Activated CD8-positive, alpha-beta memory T cell treated with anti-CD3 and anti-CD28 coated beads for 36 hours (primary cell): ENCODE measurements around the gene PRUNE1. TPM values are rescaled to one million over a fixed set of nuclear protein-coding genes. Genes with fewer than 3 reads are reported as not detected.

Experiments used
- CTCF ChIA-PET: fragments of 350-600 bp; sonication (Branson Sonifier 250); formaldehyde crosslinking; loops from one replicate; lab custom pipeline; 2021; ENCODE audit warnings: antibody characterized with exemption; lab: Charles Lee
- POLR2A ChIA-PET: fragments of 350-600 bp; sonication (Branson Sonifier 250); formaldehyde crosslinking; loops from one replicate; lab custom pipeline; 2021; ENCODE audit warnings: antibody characterized with exemption; lab: Charles Lee
- total RNA-seq, 2 experiments: library from RNA; stranded (reverse); gene quantifications; one replicate each; pipeline ENCODE4 v1.2.3, GENCODE V29; 2021

Gene PRUNE1
- total RNA-seq: 10 to 100 TPM; 14.5 to 14.9 TPM

- CTCF ChIA-PET: interaction anchor here (0.7 kb wide), 1 partner anchor 62 kb away, joined by 3 read pairs; no protein-coding TSS in a partner anchor
- POLR2A ChIA-PET: no interaction called here
Observed at GRCh38 chr1:151008244-151009205, at the start of gene PRUNE1. TSS of gene PRUNE1 (plus strand) at chr1:151008449. CDS start at chr1:151008633, 184 bp downstream.

GRCh38 chr1:150960646-150961045 lies 47.6 kb upstream of the PRUNE1 start:
- POLR2A ChIA-PET: no interaction called here
- CTCF ChIA-PET: interaction anchor here (0.6 kb wide), 1 partner anchor 212 kb away, joined by 3 read pairs; no protein-coding TSS in a partner anchor

GRCh38 chr1:150961756-150962155 lies 46.5 kb upstream of the PRUNE1 start:
- POLR2A ChIA-PET: no interaction called here
- CTCF ChIA-PET: interaction anchor here (1.2 to 2.4 kb wide), 2 partner anchors 17 to 18 kb away, joined by 3 to 6 read pairs; no protein-coding TSS in a partner anchor

- CTCF ChIA-PET: interaction anchor here (2.4 kb wide), 1 partner anchor 16 kb away, joined by 6 read pairs; no protein-coding TSS in a partner anchor
- POLR2A ChIA-PET: interaction anchor here (0.6 kb wide), 1 partner anchor 17 kb away, joined by 5 read pairs; no protein-coding TSS in a partner anchor
Observed at GRCh38 chr1:150963321-150964163, 44.7 kb upstream of the PRUNE1 start.

GRCh38 chr1:150964164-150964489 lies 44.1 kb upstream of the PRUNE1 start:
- POLR2A ChIA-PET: no interaction called here
- CTCF ChIA-PET: no interaction called here

- POLR2A ChIA-PET: no interaction called here
- CTCF ChIA-PET: interaction anchor here (1.1 kb wide), 1 partner anchor 9 kb away, joined by 3 read pairs; the partner anchor contains the start of gene CERS2
Observed at GRCh38 chr1:150965605-150966004, 42.6 kb upstream of the PRUNE1 start.

- POLR2A ChIA-PET: no interaction called here
- CTCF ChIA-PET: interaction anchor here (1.1 kb wide), 1 partner anchor 9 kb away, joined by 3 read pairs; the partner anchor contains the start of gene CERS2
Observed at GRCh38 chr1:150966011-150966410, 42.2 kb upstream of the PRUNE1 start.

GRCh38 chr1:150967936-150968335 lies 40.3 kb upstream of the PRUNE1 start:
- POLR2A ChIA-PET: interaction anchor here (1.4 kb wide), 1 partner anchor 12 kb away, joined by 3 read pairs; no protein-coding TSS in a partner anchor
- CTCF ChIA-PET: interaction anchor here (1.1 to 1.5 kb wide), 2 partner anchors 8 to 10 kb away, joined by 3 to 4 read pairs; no protein-coding TSS in a partner anchor

- ChIA-PET POLR2A (interaction anchor here (1.4 kb wide), 1 partner anchor 13 kb away, joined by 3 read pairs; no protein-coding TSS in a partner anchor), CTCF (interaction anchor here (1.5 kb wide), 1 partner anchor 10 kb away, joined by 3 read pairs; no protein-coding TSS in a partner anchor)
Observed at GRCh38 chr1:150968491-150968890, 39.8 kb upstream of the PRUNE1 start.

GRCh38 chr1:150969626-150970025 lies 38.6 kb upstream of the PRUNE1 start:
- ChIA-PET CTCF (interaction anchor here (0.7 to 1.3 kb wide), 3 partner anchors 10 to 454 kb away, joined by 3 to 4 read pairs (median 3); no protein-coding TSS in a partner anchor), POLR2A (no interaction called here)

- ChIA-PET CTCF (no interaction called here), POLR2A (interaction anchor here (0.6 to 1.6 kb wide), 2 partner anchors 14 to 732 kb away, joined by 4 to 5 read pairs; no protein-coding TSS in a partner anchor)
Observed at GRCh38 chr1:150970808-150971582, 37.3 kb upstream of the PRUNE1 start.

- ChIA-PET CTCF (no interaction called here), POLR2A (interaction anchor here (1.6 kb wide), 1 partner anchor 15 kb away, joined by 5 read pairs; no protein-coding TSS in a partner anchor)
Observed at GRCh38 chr1:150971583-150972416, 36.4 kb upstream of the PRUNE1 start.

- POLR2A ChIA-PET: no interaction called here
- CTCF ChIA-PET: no interaction called here
Observed at GRCh38 chr1:150972417-150972940, 35.8 kb upstream of the PRUNE1 start.

GRCh38 chr1:150973258-150973835 lies 34.9 kb upstream of the PRUNE1 start:
- ChIA-PET POLR2A (interaction anchor here (0.7 to 1.5 kb wide), 5 partner anchors 30 to 411 kb away, joined by 3 to 7 read pairs (median 3); partner anchors contain the start of genes ENSA and MINDY1), CTCF (interaction anchor here (0.5 to 1.2 kb wide), 5 partner anchors 9 to 68 kb away, joined by 3 to 6 read pairs (median 4); partner anchors contain the start of gene ANXA9)

GRCh38 chr1:150973836-150974579 lies 34.2 kb upstream of the PRUNE1 start:
- ChIA-PET POLR2A (interaction anchor here (0.6 to 1.5 kb wide), 6 partner anchors 31 to 411 kb away, joined by 3 to 7 read pairs (median 3); partner anchors contain the start of genes ENSA and MINDY1), CTCF (interaction anchor here (0.5 to 1.2 kb wide), 6 partner anchors 8 to 69 kb away, joined by 3 to 6 read pairs (median 4); partner anchors contain the start of gene ANXA9)
